Glomerular visceral epithelial cell (primary cell): ENCODE data around the gene KLF15.

Experiments
- DNase-seq: peaks from one replicate; pipeline ENCODE4 v3.0.0-alpha.2; 2016; ENCODE audit errors: extremely low spot score

The KLF15 gene

GRCh38 chr3:126306397-126306796, 50.8 kb downstream of the KLF15 start:
- no peak for DNase-seq

GRCh38 chr3:126305427-126305826, 51.8 kb downstream of the KLF15 start:
- no peak for DNase-seq

- DNase-seq: no peak
Observed at GRCh38 chr3:126304704-126305103, 52.5 kb downstream of the KLF15 start.

GRCh38 chr3:126304291-126304690, 52.9 kb downstream of the KLF15 start:
- no peak for DNase-seq

- DNase-seq: no peak
Observed at GRCh38 chr3:126303272-126303671, 53.9 kb downstream of the KLF15 start.

- no peak for DNase-seq
Observed at GRCh38 chr3:126300761-126301481, 56.3 kb downstream of the KLF15 start.

- DNase-seq: no peak
Observed at GRCh38 chr3:126300001-126300760, 57.0 kb downstream of the KLF15 start.

GRCh38 chr3:126295407-126295939, 61.7 kb downstream of the KLF15 start:
- no peak for DNase-seq

GRCh38 chr3:126294211-126294808, 62.9 kb downstream of the KLF15 start:
- DNase-seq: no peak

- DNase-seq: peak; percentile 31
Observed at GRCh38 chr3:126293370-126294082, 63.7 kb downstream of the KLF15 start.
